GM12878 (cell line): ENCODE results near the gene NLGN1.

Experiments
- NFIC ChIP-seq: IDR thresholded peaks from 2 replicates; pipeline ENCODE4 v1.6.1; 2012; ENCODE audit warnings: low read depth, mild to moderate bottlenecking, inconsistent platforms, low read length, moderate library complexity
- POLR2A ChIP-seq: IDR thresholded peaks from 2 replicates; pipeline ENCODE4 v1.6.1; 2011; ENCODE audit warnings: low read depth, mild to moderate bottlenecking, low read length
- TF ChIP-seq, protein P1 (sequence below): IDR thresholded peaks from 2 replicates; pipeline ENCODE4 v1.6.1; 2011; ENCODE audit warnings: borderline replicate concordance, low read depth, mild to moderate bottlenecking, moderate library complexity, low read length; ENCODE audit not compliant: insufficient read depth, poor library complexity, severe bottlenecking
- TF ChIP-seq, protein P2 (sequence below), 3 experiments: IDR thresholded peaks in 2 of 3; conservative IDR thresholded peaks in 1 of 3; 2 replicates each; pipeline ENCODE4 v1.5.1; 2011; ENCODE audit warnings: low read depth in 3 of 3, low read length in 3 of 3, mild to moderate bottlenecking in 3 of 3, control low read depth in 2 of 3, moderate library complexity in 2 of 3, inconsistent platforms in 1 of 3, mixed read lengths in 1 of 3; ENCODE audit not compliant: control insufficient read depth in 2 of 3, insufficient read depth in 1 of 3; ENCODE audit errors: extremely low read depth in 1 of 3
- TF ChIP-seq, protein P3 (sequence below): IDR thresholded peaks from 2 replicates; pipeline ENCODE4 v1.6.1; 2011; ENCODE audit warnings: low read depth, mild to moderate bottlenecking, low read length, moderate library complexity, borderline replicate concordance; ENCODE audit errors: extremely low read depth

DNA sequence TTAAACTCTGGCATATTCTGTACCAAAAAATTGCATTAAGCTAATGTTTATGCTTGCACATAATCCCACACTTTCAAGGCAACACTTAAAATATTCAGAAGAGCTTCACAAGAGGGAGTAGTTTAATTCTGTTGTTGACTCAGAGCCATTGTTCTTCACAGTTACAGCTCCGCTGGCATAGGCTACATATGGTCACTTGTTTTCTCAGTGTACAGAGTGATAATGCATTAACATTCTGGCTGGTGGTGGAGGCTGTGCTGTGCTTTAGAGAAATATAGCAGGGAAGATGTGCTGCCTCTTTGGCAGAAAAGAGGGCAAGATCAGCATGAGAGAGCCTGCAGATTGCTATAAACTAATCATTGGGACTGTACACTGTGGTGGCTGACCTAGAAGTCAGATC, 13.3 kb downstream of the NLGN1 start:
- TF ChIP-seq, protein P1, sequence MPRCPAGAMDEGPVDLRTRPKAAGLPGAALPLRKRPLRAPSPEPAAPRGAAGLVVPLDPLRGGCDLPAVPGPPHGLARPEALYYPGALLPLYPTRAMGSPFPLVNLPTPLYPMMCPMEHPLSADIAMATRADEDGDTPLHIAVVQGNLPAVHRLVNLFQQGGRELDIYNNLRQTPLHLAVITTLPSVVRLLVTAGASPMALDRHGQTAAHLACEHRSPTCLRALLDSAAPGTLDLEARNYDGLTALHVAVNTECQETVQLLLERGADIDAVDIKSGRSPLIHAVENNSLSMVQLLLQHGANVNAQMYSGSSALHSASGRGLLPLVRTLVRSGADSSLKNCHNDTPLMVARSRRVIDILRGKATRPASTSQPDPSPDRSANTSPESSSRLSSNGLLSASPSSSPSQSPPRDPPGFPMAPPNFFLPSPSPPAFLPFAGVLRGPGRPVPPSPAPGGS: no peak
- TF ChIP-seq, protein P2, sequence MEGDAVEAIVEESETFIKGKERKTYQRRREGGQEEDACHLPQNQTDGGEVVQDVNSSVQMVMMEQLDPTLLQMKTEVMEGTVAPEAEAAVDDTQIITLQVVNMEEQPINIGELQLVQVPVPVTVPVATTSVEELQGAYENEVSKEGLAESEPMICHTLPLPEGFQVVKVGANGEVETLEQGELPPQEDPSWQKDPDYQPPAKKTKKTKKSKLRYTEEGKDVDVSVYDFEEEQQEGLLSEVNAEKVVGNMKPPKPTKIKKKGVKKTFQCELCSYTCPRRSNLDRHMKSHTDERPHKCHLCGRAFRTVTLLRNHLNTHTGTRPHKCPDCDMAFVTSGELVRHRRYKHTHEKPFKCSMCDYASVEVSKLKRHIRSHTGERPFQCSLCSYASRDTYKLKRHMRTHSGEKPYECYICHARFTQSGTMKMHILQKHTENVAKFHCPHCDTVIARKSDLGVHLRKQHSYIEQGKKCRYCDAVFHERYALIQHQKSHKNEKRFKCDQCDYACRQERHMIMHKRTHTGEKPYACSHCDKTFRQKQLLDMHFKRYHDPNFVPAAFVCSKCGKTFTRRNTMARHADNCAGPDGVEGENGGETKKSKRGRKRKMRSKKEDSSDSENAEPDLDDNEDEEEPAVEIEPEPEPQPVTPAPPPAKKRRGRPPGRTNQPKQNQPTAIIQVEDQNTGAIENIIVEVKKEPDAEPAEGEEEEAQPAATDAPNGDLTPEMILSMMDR (IDR thresholded peaks at IDR 0.05 in 2 of 3, conservative IDR thresholded peaks at IDR 0.05 in 1 of 3; ENCODE audit: control insufficient read depth in 2 of 3, extremely low read depth in 1 of 3, insufficient read depth in 1 of 3, low read depth in 3 of 3, low read length in 3 of 3): no peak
- TF ChIP-seq NFIC (no peak), POLR2A (no peak)
- TF ChIP-seq, protein P3, sequence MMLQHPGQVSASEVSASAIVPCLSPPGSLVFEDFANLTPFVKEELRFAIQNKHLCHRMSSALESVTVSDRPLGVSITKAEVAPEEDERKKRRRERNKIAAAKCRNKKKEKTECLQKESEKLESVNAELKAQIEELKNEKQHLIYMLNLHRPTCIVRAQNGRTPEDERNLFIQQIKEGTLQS: no peak
